AG20443 (cell line): Measurements from ENCODE around the gene PREB.
A peak's percentile ranks its signal among the peaks of the same experiment; 100 is the strongest.
"Not testable (repeated sequence)": the region's sequence is repeated elsewhere in the genome, so short reads cannot be mapped to it uniquely, and the experiment has no call there.

Experiments
- DNase-seq: peaks from one replicate; pipeline ENCODE4 v3.0.0; 2012; ENCODE audit warnings: low spot score, mixed read lengths

Gene PREB

GRCh38 chr2:27133905-27134780, at the start of gene PREB:
PREB (minus strand) TSS chr2:27134636; CDS start chr2:27134421, 215 bp downstream.
- peak; percentile 100 for DNase-seq

GRCh38 chr2:27184115-27184514, 49.7 kb upstream of the PREB start:
- DNase-seq = no peak

- peak; percentile 46 for DNase-seq
These were observed 47.9 kb upstream of the PREB start for GRCh38 chr2:27182346-27182745.

GRCh38 chr2:27179344-27180000, 45.0 kb upstream of the PREB start:
- no peak for DNase-seq

GRCh38 chr2:27178469-27178868, 44.0 kb upstream of the PREB start:
- DNase-seq = no peak

- DNase-seq = no peak
These were observed 43.3 kb upstream of the PREB start for GRCh38 chr2:27177441-27178351.

- not testable (repeated sequence) for DNase-seq
These were observed 41.3 kb upstream of the PREB start for GRCh38 chr2:27175781-27176180.

GRCh38 chr2:27175330-27175729, 40.9 kb upstream of the PREB start:
- no peak for DNase-seq

- no peak for DNase-seq
These were observed 40.2 kb upstream of the PREB start for GRCh38 chr2:27174638-27175037.

GRCh38 chr2:27171351-27171848, 37.0 kb upstream of the PREB start:
- no peak for DNase-seq

- DNase-seq = no peak
These were observed 36.3 kb upstream of the PREB start for GRCh38 chr2:27170581-27171337.

GRCh38 chr2:27164960-27165763, 30.7 kb upstream of the PREB start:
- DNase-seq = no peak

GRCh38 chr2:27162151-27163121, 28.0 kb upstream of the PREB start:
- DNase-seq = no peak

- no peak for DNase-seq
These were observed 25.8 kb upstream of the PREB start for GRCh38 chr2:27160191-27160590.

GRCh38 chr2:27159271-27159670, 24.8 kb upstream of the PREB start:
- no peak for DNase-seq

GRCh38 chr2:27158468-27158867, 24.0 kb upstream of the PREB start:
- no peak for DNase-seq

- peak; percentile 4 for DNase-seq
These were observed 20.7 kb upstream of the PREB start for GRCh38 chr2:27155069-27155520.

- peak; percentile 7 for DNase-seq
These were observed 20.1 kb upstream of the PREB start for GRCh38 chr2:27154488-27154887.

- peak; percentile 72 for DNase-seq
These were observed 18.5 kb upstream of the PREB start for GRCh38 chr2:27152796-27153464.
